Esophagus squamous epithelium (tissue), 5 donors: ENCODE results near the gene UBE2E1. TPM values are rescaled to one million over a fixed set of nuclear protein-coding genes. Genes with fewer than 3 reads are reported as not detected.
"Not testable (repeated sequence)": the region's sequence is repeated elsewhere in the genome, so short reads cannot be mapped to it uniquely, and the experiment has no call there.

Experiments
- DNase-seq: peaks from one replicate; lab custom pipeline; 2025; lab: John Stamatoyannopoulos, UW
- H3K27ac ChIP-seq, 4 donors: fragments of 200-600 bp; sonication (generic); one replicate each; pipeline ENCODE4 v1.5.1; 2016 to 2019; ENCODE audit warnings: mild to moderate bottlenecking in 1 of 4
- H3K27me3 ChIP-seq, 4 donors: fragments of 200-600 bp; sonication (generic); 1 replicate in 3 of 4; 2 replicates in 1 of 4; pipeline versions ENCODE4 v1.5.1 to v1.6.0; 2017 to 2021; ENCODE audit warnings: antibody characterized with exemption in 1 of 4
- H3K36me3 ChIP-seq, 3 donors: fragments of 200-600 bp; sonication (generic); one replicate each; pipeline ENCODE4 v1.5.1; 2016 to 2019
- H3K4me1 ChIP-seq, 3 donors: fragments of 200-600 bp; sonication (generic); one replicate each; pipeline ENCODE4 v1.5.1; 2017 to 2019
- H3K4me3 ChIP-seq, 4 donors: fragments of 200-600 bp; sonication (generic); 1 replicate in 3 of 4; 2 replicates in 1 of 4; pipeline ENCODE4 v1.5.1; 2016 to 2019; ENCODE audit warnings: mild to moderate bottlenecking in 2 of 4, moderate library complexity in 1 of 4
- H3K9me3 ChIP-seq, 3 donors: fragments of 200-600 bp; sonication (generic); one replicate each; pipeline ENCODE4 v1.5.1; 2016 to 2019
- CTCF ChIP-seq, 6 experiments: fragments of 450-650 bp in 4 of 6; fragments of 200-600 bp in 2 of 6; sonication (generic) in 2 of 6; IDR thresholded peaks; one replicate each; pipeline ENCODE4 v1.5.1; 2016 to 2019; ENCODE audit warnings: antibody characterized with exemption in 6 of 6, mild to moderate bottlenecking in 4 of 6, moderate library complexity in 4 of 6
- POLR2A ChIP-seq, 4 donors: fragments of 450-650 bp; IDR thresholded peaks; one replicate each; pipeline ENCODE4 v1.6.1; 2017; ENCODE audit warnings: antibody characterized with exemption in 4 of 4, mild to moderate bottlenecking in 4 of 4, moderate library complexity in 3 of 4
- WGBS, 2 donors: methylation state at CpG; one replicate each; pipeline ENCODE4 v1.1.5; 2018; 5-methylcytosine and 5-hydroxymethylcytosine counted together
- intact Hi-C: fragments of 100-400 bp; cut with DNase I; formaldehyde crosslinking; loops from one replicate; pipeline ENCODE4 v1.15.0; 2022
- total RNA-seq, 4 donors: library from RNA; depleted of rRNA; stranded (reverse); fragments of >200 nt; gene quantifications; one replicate each; pipeline ENCODE4 v1.1.0, GENCODE V29; 2016
- donor health status: DM: yes; HTN: yes; CAD: no.

Gene UBE2E1
- total RNA-seq, 4 donors from 2014 or later, result 83.9 to 115 (median 104) TPM

- peaks cover 0 to 29% (median 7%) of the 10 kb centered on the region in 3 donors for H3K4me1 ChIP-seq
- no peaks in the 10 kb centered on the region for H3K36me3 ChIP-seq
- intact Hi-C loops, result no loop called here
These were observed 31.5 kb downstream of the UBE2E1 start for GRCh38 chr3:23837286-23837685.

GRCh38 chr3:23837691-23838090 is 31.9 kb downstream of the UBE2E1 start:
- Histone ChIP-seq H3K36me3 (no peaks in the 10 kb centered on the region), H3K27me3 (no peaks in the 10 kb centered on the region), H3K4me1 (peaks cover 0 to 29% (median 7%) of the 10 kb centered on the region in 3 donors), H3K27ac (no peak overlapping the region), H3K4me3 (no peak overlapping the region), H3K9me3 (no peaks in the 10 kb centered on the region)
- WGBS, 2 donors, result 42 to 81% methylated on average over 1 of the region's 1 CpG
- DNase-seq, result no peak
- intact Hi-C loops, result no loop called here
- TF ChIP-seq POLR2A (IDR thresholded peaks at IDR 0.05), result no peak

More at GRCh38 chr3:23837286-23837685, 31.5 kb downstream of the UBE2E1 start:
- TF ChIP-seq POLR2A (IDR thresholded peaks at IDR 0.05) (no peak), CTCF (IDR thresholded peaks at IDR 0.05) (no peak)
- H3K27me3 ChIP-seq, result no peaks in the 10 kb centered on the region
- no peak overlapping the region for H3K4me3 ChIP-seq
- WGBS, 2 donors, result 80 to 85% methylated on average over 1 of the region's 1 CpG
- no peak overlapping the region for H3K27ac ChIP-seq
- DNase-seq, result no peak
- H3K9me3 ChIP-seq, result no peaks in the 10 kb centered on the region

GRCh38 chr3:23840521-23840920 is 34.8 kb downstream of the UBE2E1 start:
- WGBS, 2 donors, result 88 to 89% methylated on average over 5 of the region's 5 CpGs
- no peak for DNase-seq

GRCh38 chr3:23843869-23844268 is 38.1 kb downstream of the UBE2E1 start:
- H3K36me3 ChIP-seq, result no peaks in the 10 kb centered on the region
- no peak for DNase-seq
- intact Hi-C loops, result no loop called here
- no peak overlapping the region for H3K27ac ChIP-seq
- no peaks in the 10 kb centered on the region for H3K27me3 ChIP-seq
- no peaks in the 10 kb centered on the region for H3K9me3 ChIP-seq
- H3K4me1 ChIP-seq, result peaks cover 0 to 11% (median 0%) of the 10 kb centered on the region in 3 donors
- TF ChIP-seq CTCF (IDR thresholded peaks at IDR 0.05) (no peak), POLR2A (IDR thresholded peaks at IDR 0.05) (no peak)
- WGBS, 2 donors, result 94 to 97% methylated on average over 3 of the region's 3 CpGs
- H3K4me3 ChIP-seq, result no peak overlapping the region

More at GRCh38 chr3:23840521-23840920, 34.8 kb downstream of the UBE2E1 start:
- Histone ChIP-seq H3K4me3 (no peak overlapping the region), H3K27ac (no peak overlapping the region), H3K27me3 (no peaks in the 10 kb centered on the region), H3K36me3 (no peaks in the 10 kb centered on the region), H3K9me3 (no peaks in the 10 kb centered on the region), H3K4me1 (peaks cover 0 to 33% (median 7%) of the 10 kb centered on the region in 3 donors)
- intact Hi-C loops, result no loop called here
- TF ChIP-seq CTCF (IDR thresholded peaks at IDR 0.05), result no peak
- no peak for TF ChIP-seq POLR2A (IDR thresholded peaks at IDR 0.05)

DNA sequence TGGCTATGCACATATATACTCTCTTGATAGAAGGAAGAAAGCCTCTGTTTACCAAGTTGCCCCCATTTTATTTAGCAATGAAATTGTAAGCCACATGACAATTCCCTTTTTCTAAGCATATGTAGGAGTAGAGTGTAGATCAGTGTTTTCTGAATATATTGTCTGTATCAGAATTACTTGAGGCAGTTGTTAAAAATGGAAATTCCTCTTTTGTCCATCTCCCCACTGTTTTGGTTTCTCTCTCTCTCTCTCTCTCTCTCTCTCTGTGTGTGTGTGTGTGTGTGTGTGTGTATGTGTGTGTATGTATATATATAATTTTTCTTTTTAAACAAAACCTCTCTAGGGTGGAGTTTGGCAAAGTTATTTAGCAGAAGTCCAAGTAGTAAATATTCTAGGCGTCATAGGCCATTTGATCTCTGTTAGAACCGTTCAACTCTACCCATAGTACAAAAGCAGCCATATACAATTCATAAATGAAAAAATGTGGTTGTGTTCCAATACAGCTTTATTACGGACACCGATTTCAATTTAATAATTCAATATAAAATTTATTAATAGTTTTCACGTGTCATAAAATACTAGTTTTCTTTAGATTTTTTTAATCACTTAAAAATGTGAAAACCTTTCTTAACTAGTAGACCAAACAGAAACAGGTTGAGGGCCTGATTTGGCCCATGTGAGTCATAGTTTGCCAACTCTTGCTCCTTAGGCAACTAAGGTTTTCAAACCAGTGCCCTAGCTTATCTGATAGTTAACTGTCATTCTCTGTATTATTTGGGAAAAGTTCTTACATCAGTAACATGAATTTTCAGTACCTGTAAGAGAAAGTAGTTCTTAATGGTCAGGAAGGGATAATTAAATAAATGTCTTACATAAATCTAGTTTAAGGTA is 39.8 kb downstream of the UBE2E1 start:
- no peak for DNase-seq
- WGBS, 2 donors, result 87 to 88% methylated on average over 5 of the region's 5 CpGs
- Histone ChIP-seq H3K27me3 (no peaks in the 10 kb centered on the region), H3K4me3 (no peak overlapping the region), H3K27ac (no peak overlapping the region), H3K9me3 (no peaks in the 10 kb centered on the region), H3K4me1 (peaks cover 0 to 11% (median 0%) of the 10 kb centered on the region in 3 donors), H3K36me3 (no peaks in the 10 kb centered on the region)
- TF ChIP-seq CTCF (IDR thresholded peaks at IDR 0.05) (no peak), POLR2A (IDR thresholded peaks at IDR 0.05) (no peak)
- intact Hi-C loops, result no loop called here

DNA sequence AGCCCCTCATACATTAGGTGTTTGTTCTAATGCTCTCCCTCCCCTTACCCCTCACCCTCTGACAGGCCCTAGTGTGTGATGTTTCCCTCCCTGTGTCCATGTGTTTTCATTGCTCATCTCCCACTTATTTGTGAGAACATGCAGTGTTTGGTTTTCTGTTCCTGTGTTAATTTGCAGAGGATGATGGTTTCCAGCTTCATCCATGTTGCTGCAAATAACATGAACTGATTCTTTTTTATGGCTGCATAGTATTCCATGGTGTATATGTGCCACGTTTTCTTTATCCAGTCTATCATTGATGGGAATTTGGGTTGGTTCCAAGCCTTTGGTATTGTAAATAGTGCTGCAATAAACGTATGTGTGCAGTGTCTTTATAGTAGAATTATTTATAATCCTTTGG is 43.7 kb downstream of the UBE2E1 start:
- H3K36me3 ChIP-seq, H3K27me3 ChIP-seq, H3K4me1 ChIP-seq, intact Hi-C loops, H3K9me3 ChIP-seq, DNase-seq, H3K27ac ChIP-seq, H3K4me3 ChIP-seq: not testable (repeated sequence)
- WGBS, 2 donors, result 72 to 73% methylated on average over 2 of the region's 2 CpGs
